ENCODE measurements around the gene APC. TPM values are rescaled to one million over a fixed set of nuclear protein-coding genes. Genes with fewer than 3 reads are reported as not detected.

APC gene
- total RNA-seq, 4 donors from 2014 or later = 70.4 to 91.9 (median 83.1) TPM

DNA sequence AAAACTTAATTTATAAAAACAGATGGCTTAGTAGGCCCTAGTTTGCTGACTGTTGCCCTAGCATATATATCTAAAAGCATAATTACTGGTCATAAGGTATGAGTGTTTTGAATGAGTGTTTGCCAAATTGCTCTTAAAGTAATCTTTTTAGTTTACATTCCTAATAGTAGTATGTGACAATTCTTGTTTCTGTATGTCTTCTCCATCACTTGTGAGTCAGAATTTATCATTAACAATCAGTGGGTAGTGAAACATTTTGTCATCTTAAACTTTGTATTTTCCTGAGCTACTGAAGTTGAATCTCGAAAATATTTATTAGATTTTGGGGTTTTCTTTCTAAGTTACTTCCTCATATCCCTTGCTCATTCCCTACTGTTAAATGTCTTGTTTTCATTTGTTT lies 49.6 kb downstream of the APC start:
- H3K4me3 ChIP-seq = no peak overlapping the region
- WGBS, 2 donors = 71 to 89% methylated on average over 1 of the region's 1 CpG
- no peaks in the 10 kb centered on the region for H3K4me1 ChIP-seq
- H3K36me3 ChIP-seq = peaks cover 0 to 27% (median 0%) of the 10 kb centered on the region in 3 donors
- no peak for DNase-seq (ENCODE audit: low spot score in 2 of 2)
- H3K27me3 ChIP-seq = no peaks in the 10 kb centered on the region
- no peak overlapping the region for H3K27ac ChIP-seq
- no peak for TF ChIP-seq EP300 (IDR thresholded peaks at IDR 0.05)
- TF ChIP-seq, protein P1, sequence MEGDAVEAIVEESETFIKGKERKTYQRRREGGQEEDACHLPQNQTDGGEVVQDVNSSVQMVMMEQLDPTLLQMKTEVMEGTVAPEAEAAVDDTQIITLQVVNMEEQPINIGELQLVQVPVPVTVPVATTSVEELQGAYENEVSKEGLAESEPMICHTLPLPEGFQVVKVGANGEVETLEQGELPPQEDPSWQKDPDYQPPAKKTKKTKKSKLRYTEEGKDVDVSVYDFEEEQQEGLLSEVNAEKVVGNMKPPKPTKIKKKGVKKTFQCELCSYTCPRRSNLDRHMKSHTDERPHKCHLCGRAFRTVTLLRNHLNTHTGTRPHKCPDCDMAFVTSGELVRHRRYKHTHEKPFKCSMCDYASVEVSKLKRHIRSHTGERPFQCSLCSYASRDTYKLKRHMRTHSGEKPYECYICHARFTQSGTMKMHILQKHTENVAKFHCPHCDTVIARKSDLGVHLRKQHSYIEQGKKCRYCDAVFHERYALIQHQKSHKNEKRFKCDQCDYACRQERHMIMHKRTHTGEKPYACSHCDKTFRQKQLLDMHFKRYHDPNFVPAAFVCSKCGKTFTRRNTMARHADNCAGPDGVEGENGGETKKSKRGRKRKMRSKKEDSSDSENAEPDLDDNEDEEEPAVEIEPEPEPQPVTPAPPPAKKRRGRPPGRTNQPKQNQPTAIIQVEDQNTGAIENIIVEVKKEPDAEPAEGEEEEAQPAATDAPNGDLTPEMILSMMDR (IDR thresholded peaks at IDR 0.05) = no peak
- TF ChIP-seq POLR2A (IDR thresholded peaks at IDR 0.05) = no peak
- no peaks in the 10 kb centered on the region for H3K9me3 ChIP-seq

DNA sequence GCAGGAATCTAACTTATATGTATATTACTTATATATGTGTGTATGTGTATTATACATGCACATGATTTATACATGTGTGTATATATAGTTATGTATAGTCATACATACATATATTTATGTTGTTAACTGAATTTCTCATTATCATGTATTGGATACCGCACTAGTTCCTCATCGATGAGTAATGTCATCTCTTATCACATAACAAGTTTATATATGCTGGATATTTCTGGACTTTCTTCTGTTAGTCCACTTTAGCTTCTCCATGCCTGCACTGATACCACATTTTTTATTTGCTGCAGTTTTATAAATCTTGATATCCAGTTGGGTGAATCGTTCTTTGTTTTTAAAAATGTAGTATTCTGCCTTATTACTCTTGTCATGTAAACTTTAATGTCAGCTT lies 50.2 kb downstream of the APC start:
- Histone ChIP-seq H3K27me3 (no peaks in the 10 kb centered on the region), H3K36me3 (peaks cover 0 to 30% (median 0%) of the 10 kb centered on the region in 3 donors), H3K9me3 (no peaks in the 10 kb centered on the region), H3K4me3 (no peak overlapping the region), H3K4me1 (no peaks in the 10 kb centered on the region), H3K27ac (no peak overlapping the region)
- no peak for DNase-seq (ENCODE audit: low spot score in 2 of 2)
- TF ChIP-seq POLR2A (IDR thresholded peaks at IDR 0.05) = no peak
- TF ChIP-seq, protein P1 (IDR thresholded peaks at IDR 0.05) = no peak
- no peak for TF ChIP-seq EP300 (IDR thresholded peaks at IDR 0.05)
- 94 to 96% methylated on average over 3 of the region's 3 CpGs for WGBS, 2 donors

DNA sequence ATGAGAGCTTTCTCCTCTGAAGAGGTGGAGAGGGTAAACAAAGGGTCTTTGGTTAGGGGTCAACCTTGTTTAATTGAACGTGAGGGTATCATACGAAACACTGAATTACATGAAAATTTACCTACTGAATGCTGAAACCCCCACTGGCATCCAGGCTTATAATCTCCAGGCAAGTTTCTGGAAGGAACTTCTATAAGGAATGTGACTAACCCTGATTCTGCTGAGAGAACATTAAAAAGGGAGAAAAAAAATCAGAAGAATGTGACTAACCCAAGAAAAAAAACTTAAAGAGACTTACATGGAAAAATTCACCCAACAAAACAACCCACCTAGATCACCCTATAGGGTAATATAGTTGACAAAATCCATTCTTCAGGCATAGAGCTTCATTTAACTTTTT lies 55.5 kb downstream of the APC start:
- no peak for TF ChIP-seq EP300 (IDR thresholded peaks at IDR 0.05)
- TF ChIP-seq, protein P1 (IDR thresholded peaks at IDR 0.05) = no peak
- no peak for TF ChIP-seq POLR2A (IDR thresholded peaks at IDR 0.05)
- no peaks in the 10 kb centered on the region for H3K27me3 ChIP-seq
- no peak overlapping the region for H3K4me3 ChIP-seq
- H3K9me3 ChIP-seq = no peaks in the 10 kb centered on the region
- 79 to 86% methylated on average over 2 of the region's 2 CpGs for WGBS, 2 donors
- peaks cover 0 to 61% (median 0%) of the 10 kb centered on the region in 3 donors for H3K36me3 ChIP-seq
- no peak for DNase-seq (ENCODE audit: low spot score in 2 of 2)
- H3K27ac ChIP-seq = no peak overlapping the region
- H3K4me1 ChIP-seq = no peaks in the 10 kb centered on the region

DNA sequence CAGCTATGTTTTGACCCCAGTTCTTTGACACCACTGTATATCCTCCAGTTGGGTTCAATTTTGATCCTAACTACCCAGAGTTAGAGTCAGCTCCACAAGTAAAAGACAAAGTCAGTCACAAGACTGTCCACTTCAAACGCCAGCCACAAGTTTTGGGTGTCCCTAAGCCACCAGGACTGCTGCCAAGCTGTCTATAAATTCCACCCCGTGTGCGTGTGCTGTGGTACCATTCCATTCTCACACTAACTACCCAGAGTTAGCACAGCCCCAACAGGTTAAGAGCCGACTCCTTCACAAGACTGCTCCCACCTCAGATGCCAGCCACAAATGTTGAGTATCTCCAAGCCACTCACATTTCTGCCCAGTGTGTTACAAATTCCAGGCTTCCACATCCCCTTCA lies 56.7 kb downstream of the APC start:
- H3K9me3 ChIP-seq = no peaks in the 10 kb centered on the region
- 93 to 99% methylated on average over 4 of the region's 4 CpGs for WGBS, 2 donors
- no peak overlapping the region for H3K27ac ChIP-seq
- peaks cover 0 to 72% (median 0%) of the 10 kb centered on the region in 3 donors for H3K36me3 ChIP-seq
- no peaks in the 10 kb centered on the region for H3K4me1 ChIP-seq
- no peaks in the 10 kb centered on the region for H3K27me3 ChIP-seq
- no peak for DNase-seq (ENCODE audit: low spot score in 2 of 2)
- TF ChIP-seq, protein P1 (IDR thresholded peaks at IDR 0.05) = no peak
- TF ChIP-seq POLR2A (IDR thresholded peaks at IDR 0.05) (no peak), EP300 (IDR thresholded peaks at IDR 0.05) (no peak)
- no peak overlapping the region for H3K4me3 ChIP-seq

DNA sequence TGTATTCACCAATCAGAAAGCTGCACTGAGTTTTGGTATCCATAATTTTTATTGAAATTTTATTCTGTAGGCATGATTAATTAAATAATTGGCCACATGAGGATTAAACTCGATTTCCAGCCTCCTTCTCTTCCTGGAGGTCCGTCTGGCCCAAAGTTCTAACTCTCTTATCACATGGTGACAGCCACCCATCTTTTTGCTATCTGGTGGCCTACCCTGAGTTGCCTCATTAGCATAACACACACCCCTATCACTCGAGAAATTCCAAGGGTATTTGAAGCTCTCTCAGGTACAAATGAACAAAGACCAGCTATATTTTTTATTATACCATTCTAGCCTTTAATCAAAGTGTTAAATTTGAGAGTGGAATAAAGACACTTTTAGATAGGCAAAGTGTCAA lies 57.7 kb downstream of the APC start:
- TF ChIP-seq POLR2A (IDR thresholded peaks at IDR 0.05) = no peak
- TF ChIP-seq EP300 (IDR thresholded peaks at IDR 0.05) = no peak
- TF ChIP-seq, protein P1 (IDR thresholded peaks at IDR 0.05) = no peak
- WGBS, 2 donors = 72 to 73% methylated on average over 3 of the region's 3 CpGs

More for the DNA sequence above, 57.7 kb downstream of the APC start:
- Histone ChIP-seq H3K27me3 (no peaks in the 10 kb centered on the region), H3K4me3 (no peak overlapping the region), H3K36me3 (peaks cover 0 to 75% (median 0%) of the 10 kb centered on the region in 3 donors), H3K4me1 (no peaks in the 10 kb centered on the region), H3K27ac (no peak overlapping the region), H3K9me3 (no peaks in the 10 kb centered on the region)
- DNase-seq (ENCODE audit: low spot score in 2 of 2) = no peak
